Vagina (tissue), 2 donors: ENCODE results near the gene NR1H3.
A peak's percentile ranks its signal among the peaks of the same experiment; 100 is the strongest.

Experiments used
- CTCF ChIP-seq, 3 experiments: fragments of 450-650 bp in 2 of 3; fragments of 200-600 bp in 1 of 3; sonication (generic) in 1 of 3; IDR thresholded peaks; one replicate each; pipeline ENCODE4 v1.5.1; 2017 to 2019; ENCODE audit warnings: antibody characterized with exemption in 3 of 3, mild to moderate bottlenecking in 2 of 3, moderate library complexity in 2 of 3
- POLR2A ChIP-seq, 2 donors: fragments of 450-650 bp; IDR thresholded peaks; one replicate each; pipeline ENCODE4 v1.6.1; 2017; ENCODE audit warnings: antibody characterized with exemption in 2 of 2, mild to moderate bottlenecking in 2 of 2, moderate library complexity in 2 of 2
- POLR2AphosphoS5 ChIP-seq, 2 donors: sonication (generic); formaldehyde crosslinking; IDR thresholded peaks; one replicate each; pipeline ENCODE4 v1.9.0; 2017; ENCODE audit warnings: antibody characterized with exemption in 2 of 2, mild to moderate bottlenecking in 2 of 2, low read depth in 1 of 2; ENCODE audit not compliant: insufficient read depth in 1 of 2

GRCh38 chr11:47258317-47258902 is 614 bp downstream of the NR1H3 start:
- TF ChIP-seq CTCF (IDR thresholded peaks at IDR 0.05) (peak in 1 of 3 experiments; percentile 11), POLR2A (IDR thresholded peaks at IDR 0.05) (no peak), POLR2AphosphoS5 (IDR thresholded peaks at IDR 0.05; ENCODE audit: insufficient read depth in 1 of 2, low read depth in 1 of 2) (no peak)
